ENCODE results near the gene CGB5.
"Not testable (repeated sequence)": the region's sequence is repeated elsewhere in the genome, so short reads cannot be mapped to it uniquely, and the experiment has no call there.

CGB5 gene

GRCh38 chr19:49017041-49017665 lies 26.5 kb upstream of the CGB5 start, which contains the start of gene LHB:
Gene LHB, minus strand, starts transcription at chr19:49017091. Its CDS starts 10 bp downstream, at chr19:49017081.
- Mint-ChIP-seq H3K27ac (no peak within 1 kb of the TSS), H3K4me3 (peak within 1 kb of the TSS; percentile 78), H3K4me1 (peaks cover 32% of the 10 kb centered on the region), H3K27me3 (peaks cover 39% of the 10 kb centered on the region), H3K9me3 (no peaks in the 10 kb centered on the region), H3K36me3 (peaks cover 10% of the 10 kb centered on the region)
- no peak for DNase-seq
- CTCF ChIA-PET = interaction anchor here (0.9 to 1.5 kb wide), 5 partner anchors 8 to 182 kb away, joined by 3 to 6 read pairs (median 4); no protein-coding TSS in a partner anchor

DNA sequence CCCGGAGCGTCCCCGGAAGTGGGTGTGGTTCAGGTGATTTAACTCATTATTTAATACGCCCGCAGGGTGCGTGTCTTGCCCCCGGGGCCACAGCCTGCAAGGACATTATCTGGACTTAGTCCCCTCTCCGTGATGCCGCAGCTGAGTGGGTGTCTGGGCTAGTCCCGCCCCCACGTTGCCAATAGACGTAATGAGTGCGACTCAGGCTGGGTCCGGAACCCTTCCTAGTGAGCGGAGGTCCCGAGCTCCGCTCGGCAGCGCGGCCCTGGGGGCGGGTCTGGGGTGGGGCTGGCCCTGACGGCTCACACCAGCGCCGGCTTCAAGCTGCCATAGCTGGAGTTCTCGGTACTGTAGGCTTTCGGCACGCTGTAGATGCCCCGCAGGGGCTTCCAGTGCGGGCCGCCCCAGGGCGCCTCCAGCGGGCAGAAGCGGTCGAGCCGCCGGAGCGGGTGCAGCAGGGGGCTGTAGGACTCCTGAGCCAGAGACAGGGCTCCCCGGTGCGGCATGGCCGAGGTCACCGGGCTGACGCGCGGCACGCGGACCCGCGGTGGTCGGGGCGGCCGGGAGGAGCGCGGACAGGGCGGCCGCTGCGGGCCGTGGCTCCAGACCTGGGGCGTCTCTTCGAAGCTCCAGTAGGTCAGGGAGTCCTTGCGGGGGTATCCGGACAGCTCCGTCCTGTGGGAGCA lies 25.8 kb upstream of the CGB5 start:
- CTCF ChIA-PET = interaction anchor here (1.1 to 1.5 kb wide), 4 partner anchors 9 to 181 kb away, joined by 4 to 6 read pairs (median 4); no protein-coding TSS in a partner anchor
- peaks cover 32% of the 10 kb centered on the region for H3K4me1 Mint-ChIP-seq
- peak; percentile 75 for DNase-seq
- no peaks in the 10 kb centered on the region for H3K9me3 Mint-ChIP-seq
- H3K4me3 Mint-ChIP-seq = peak overlapping the region; percentile 78
- peaks cover 8% of the 10 kb centered on the region for H3K36me3 Mint-ChIP-seq
- peaks cover 39% of the 10 kb centered on the region for H3K27me3 Mint-ChIP-seq
- no peak overlapping the region for H3K27ac Mint-ChIP-seq

DNA sequence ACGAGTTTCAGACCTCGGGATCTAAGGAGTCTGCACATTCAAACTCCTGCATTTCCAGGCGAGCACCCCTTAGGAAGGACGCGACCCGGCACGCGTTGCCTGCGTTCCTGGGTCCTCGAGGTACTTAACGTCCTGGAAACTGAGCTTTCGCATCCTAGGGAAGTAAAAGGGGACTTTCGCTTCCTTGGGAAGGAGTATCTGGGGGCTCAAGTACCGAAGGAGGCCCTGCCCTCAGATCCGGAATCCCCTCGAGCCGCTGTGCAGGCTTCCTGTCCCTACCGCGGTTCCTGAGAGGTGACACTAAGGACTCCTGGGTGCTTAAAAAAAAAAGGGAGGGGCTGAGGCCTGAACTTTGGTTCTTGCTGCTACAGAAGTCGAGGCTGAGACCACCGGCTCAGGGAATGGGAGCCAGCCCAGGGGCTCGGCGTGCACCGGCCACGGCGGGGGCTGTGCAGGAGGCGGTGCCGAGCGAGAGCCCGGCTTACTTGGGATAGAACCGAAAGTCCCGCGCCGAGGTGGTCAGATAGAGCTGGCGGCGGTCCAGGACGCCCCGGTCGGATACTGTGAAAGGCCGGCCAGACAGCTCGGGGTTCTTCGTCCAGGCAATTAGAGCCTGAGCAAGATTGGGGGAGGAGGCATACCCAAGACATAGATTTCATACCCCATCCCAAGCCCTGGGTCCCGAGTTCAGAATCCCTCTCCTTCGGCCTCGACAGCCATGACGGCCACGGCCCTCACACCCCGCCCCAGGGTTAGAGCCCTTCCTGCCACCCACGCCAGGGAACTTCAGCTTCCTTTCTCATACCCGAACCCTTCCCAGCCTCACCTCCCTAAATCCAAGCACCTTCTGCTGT lies 25.0 kb upstream of the CGB5 start:
- DNase-seq = peak; percentile 47
- peak overlapping the region; percentile 78 for H3K4me3 Mint-ChIP-seq
- H3K36me3 Mint-ChIP-seq, H3K9me3 Mint-ChIP-seq, H3K27ac Mint-ChIP-seq: not testable (repeated sequence)
- CTCF ChIA-PET = interaction anchor here (1.0 to 1.8 kb wide), 8 partner anchors 9 to 180 kb away, joined by 3 to 8 read pairs (median 4); partner anchors contain the start of genes GYS1 and RUVBL2
- peaks cover 32% of the 10 kb centered on the region for H3K4me1 Mint-ChIP-seq
- peaks cover 39% of the 10 kb centered on the region for H3K27me3 Mint-ChIP-seq

GRCh38 chr19:49019242-49019932 lies 24.3 kb upstream of the CGB5 start:
- CTCF ChIA-PET = interaction anchor here (1.0 to 1.8 kb wide), 4 partner anchors 10 to 49 kb away, joined by 3 to 8 read pairs (median 3); partner anchors contain the start of genes GYS1 and RUVBL2
- H3K27ac Mint-ChIP-seq = no peak overlapping the region
- H3K36me3 Mint-ChIP-seq = peaks cover 8% of the 10 kb centered on the region
- peaks cover 39% of the 10 kb centered on the region for H3K27me3 Mint-ChIP-seq
- H3K4me1 Mint-ChIP-seq = peaks cover 32% of the 10 kb centered on the region
- peak overlapping the region; percentile 78 for H3K4me3 Mint-ChIP-seq
- H3K9me3 Mint-ChIP-seq = no peaks in the 10 kb centered on the region
- peak; percentile 73 for DNase-seq

DNA sequence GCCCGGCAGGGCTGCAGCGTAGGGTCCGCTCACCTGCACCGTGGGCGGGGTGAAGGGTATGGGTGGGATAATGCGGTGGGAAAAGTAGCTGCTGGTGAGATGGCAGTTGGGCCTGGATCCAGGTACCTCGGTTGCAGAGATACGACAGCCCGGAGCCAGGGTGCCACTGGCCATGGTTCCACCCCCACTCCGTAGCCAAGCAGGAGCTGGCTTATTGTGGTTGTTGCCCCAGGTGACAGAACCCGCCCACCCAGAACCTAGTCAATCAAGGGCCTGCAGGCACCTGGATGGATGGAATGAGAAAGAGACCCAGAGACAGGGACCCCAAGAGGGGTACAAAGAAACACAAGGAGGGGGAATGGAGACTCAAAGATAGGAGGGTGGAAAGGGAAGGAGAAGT lies 23.3 kb upstream of the CGB5 start:
- H3K27me3 Mint-ChIP-seq = peaks cover 39% of the 10 kb centered on the region

DNA sequence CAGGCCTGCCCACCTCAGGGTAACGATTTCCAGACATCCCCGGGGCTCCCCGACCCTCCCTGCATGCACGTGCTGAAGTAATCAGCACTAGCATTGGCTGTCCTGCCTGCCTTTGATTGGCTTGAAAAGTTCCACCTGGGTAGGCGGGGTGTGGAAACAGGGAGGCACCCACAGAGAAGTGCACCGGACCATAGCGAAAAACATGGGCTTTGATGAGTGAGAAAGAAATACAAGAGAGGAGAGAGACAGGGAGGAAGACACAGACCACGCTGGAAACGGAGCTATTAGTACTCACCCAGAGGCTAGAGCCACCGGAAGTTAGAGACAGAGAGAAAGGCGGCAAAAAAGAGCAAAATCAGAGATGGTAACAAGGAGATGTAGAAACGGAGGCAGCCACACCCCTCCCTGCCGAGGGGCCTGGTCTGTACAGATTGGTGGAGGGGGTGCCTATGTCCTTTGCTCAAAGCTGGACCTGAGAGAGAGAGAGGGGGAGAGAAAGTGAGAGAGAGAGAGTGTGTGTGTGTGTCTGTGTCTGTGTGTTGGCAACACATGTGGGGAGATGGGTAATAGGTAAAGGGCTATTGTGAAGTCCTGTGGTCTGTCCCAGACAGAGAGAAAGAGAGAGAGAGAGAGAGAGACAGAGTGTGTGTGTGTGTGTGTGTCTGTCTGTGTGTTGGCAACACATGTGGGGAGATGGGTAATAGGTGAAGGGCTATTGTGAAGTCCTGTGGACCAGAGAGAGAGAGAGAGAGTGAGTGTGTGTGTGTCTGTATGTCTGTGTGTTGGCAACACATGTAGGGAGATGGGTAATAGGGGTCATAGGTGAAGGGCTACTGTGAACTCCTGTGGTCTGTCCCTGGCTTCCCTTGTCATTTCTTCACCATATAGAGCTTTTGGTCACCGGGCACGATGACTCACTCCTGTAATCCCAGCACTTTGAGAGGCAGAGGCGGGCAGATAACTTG lies 22.4 kb upstream of the CGB5 start:
- Mint-ChIP-seq H3K27me3 (peaks cover 39% of the 10 kb centered on the region), H3K36me3 (no peaks in the 10 kb centered on the region), H3K4me3 (no peak overlapping the region), H3K27ac (no peak overlapping the region), H3K9me3 (no peaks in the 10 kb centered on the region), H3K4me1 (peaks cover 32% of the 10 kb centered on the region)
- DNase-seq = no peak
- CTCF ChIA-PET = interaction anchor here (0.9 kb wide), 1 partner anchor 24 kb away, joined by 4 read pairs; no protein-coding TSS in a partner anchor

More for the DNA sequence above, 23.3 kb upstream of the CGB5 start:
- CTCF ChIA-PET = interaction anchor here (1.8 kb wide), 1 partner anchor 20 kb away, joined by 8 read pairs; no protein-coding TSS in a partner anchor
- no peak overlapping the region for H3K4me3 Mint-ChIP-seq
- no peak for DNase-seq
- no peaks in the 10 kb centered on the region for H3K9me3 Mint-ChIP-seq
- H3K4me1 Mint-ChIP-seq = peaks cover 32% of the 10 kb centered on the region
- H3K27ac Mint-ChIP-seq = no peak overlapping the region
- H3K36me3 Mint-ChIP-seq = peaks cover 6% of the 10 kb centered on the region

DNA sequence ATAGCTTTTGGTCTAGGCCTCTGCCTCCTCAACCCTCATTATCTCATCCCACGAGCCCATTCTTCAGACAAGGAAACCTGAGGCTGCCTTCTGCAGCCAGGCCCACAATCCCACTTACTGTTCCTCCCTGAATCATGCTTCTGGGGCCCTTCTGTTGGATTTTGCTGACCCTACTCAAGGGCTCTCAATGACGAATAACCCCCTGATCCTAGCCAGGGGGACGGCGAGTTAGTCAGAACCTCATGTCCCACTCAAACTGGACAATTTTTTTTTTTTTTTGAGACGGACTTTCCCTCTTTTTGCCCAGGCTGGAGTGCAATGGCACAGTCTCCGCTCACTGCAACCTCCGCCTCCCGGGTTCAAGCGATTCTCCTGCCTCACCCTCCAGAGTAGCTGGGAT lies 21.5 kb upstream of the CGB5 start:
- Mint-ChIP-seq H3K4me3 (no peak overlapping the region), H3K27me3 (peaks cover 39% of the 10 kb centered on the region), H3K36me3 (no peaks in the 10 kb centered on the region), H3K9me3 (no peaks in the 10 kb centered on the region), H3K27ac (no peak overlapping the region), H3K4me1 (peaks cover 30% of the 10 kb centered on the region)
- no peak for DNase-seq
- CTCF ChIA-PET = interaction anchor here (0.9 kb wide), 1 partner anchor 25 kb away, joined by 4 read pairs; no protein-coding TSS in a partner anchor

- H3K9me3 Mint-ChIP-seq, H3K4me3 Mint-ChIP-seq, H3K36me3 Mint-ChIP-seq, DNase-seq, CTCF ChIA-PET, H3K27ac Mint-ChIP-seq: not testable (repeated sequence)
- Mint-ChIP-seq H3K27me3 (peaks cover 24% of the 10 kb centered on the region), H3K4me1 (peaks cover 14% of the 10 kb centered on the region)
Measured at GRCh38 chr19:49024233-49024632, 19.4 kb upstream of the CGB5 start, which contains the start of gene CGB3. Gene CGB3, minus strand, starts transcription at chr19:49024333. Its CDS starts 362 bp downstream, at chr19:49023971.

GRCh38 chr19:49025088-49025487 lies 18.6 kb upstream of the CGB5 start:
- DNase-seq, CTCF ChIA-PET, H3K4me1 Mint-ChIP-seq, H3K27ac Mint-ChIP-seq, H3K36me3 Mint-ChIP-seq, H3K4me3 Mint-ChIP-seq, H3K9me3 Mint-ChIP-seq: not testable (repeated sequence)
- H3K27me3 Mint-ChIP-seq = peaks cover 15% of the 10 kb centered on the region

DNA sequence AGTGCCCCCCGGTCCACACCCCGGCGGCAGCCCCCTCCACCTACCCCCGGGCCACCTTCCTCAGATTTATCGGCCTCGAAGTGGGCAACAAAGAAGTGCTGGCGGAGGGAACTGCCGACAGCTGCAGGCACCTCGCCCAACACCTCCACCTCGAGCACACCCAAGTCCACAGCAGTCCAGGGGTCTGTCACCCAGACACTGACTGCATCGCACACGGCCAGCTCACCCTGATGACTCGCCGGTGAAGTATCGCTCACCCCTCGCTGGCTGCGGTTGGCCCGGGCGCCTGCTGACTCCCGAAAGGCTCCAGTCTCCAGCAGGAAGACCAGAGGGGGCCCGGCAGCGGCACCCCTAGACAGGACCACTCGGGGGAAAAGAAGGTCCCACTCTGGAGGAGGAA lies 18.0 kb upstream of the CGB5 start:
- H3K27me3 Mint-ChIP-seq = peaks cover 10% of the 10 kb centered on the region
- CTCF ChIA-PET = not testable (repeated sequence)

DNA sequence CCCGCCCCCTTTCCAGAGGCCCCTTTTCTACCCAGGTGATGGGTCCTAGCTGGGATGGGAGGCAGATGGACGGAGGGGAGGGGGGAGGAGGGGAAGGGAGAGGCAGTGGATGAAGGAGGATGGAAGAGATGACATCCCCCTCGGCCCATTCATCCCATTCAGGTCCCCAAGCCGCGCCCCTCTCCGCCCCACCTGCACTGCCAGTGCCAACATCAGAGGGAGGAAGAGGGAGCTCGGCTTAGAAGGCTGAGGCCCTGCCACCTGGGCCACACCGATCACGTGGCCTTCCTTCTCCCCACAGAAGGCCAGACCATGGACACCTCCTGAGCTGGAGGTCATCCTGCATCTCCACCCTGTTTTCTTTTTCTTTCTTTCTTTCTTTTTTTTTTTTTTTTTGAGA lies 15.0 kb upstream of the CGB5 start:
- H3K27me3 Mint-ChIP-seq = peaks cover 10% of the 10 kb centered on the region
- H3K27ac Mint-ChIP-seq, H3K4me1 Mint-ChIP-seq, CTCF ChIA-PET, H3K36me3 Mint-ChIP-seq, H3K4me3 Mint-ChIP-seq, DNase-seq, H3K9me3 Mint-ChIP-seq: not testable (repeated sequence)

More for the DNA sequence above, 18.0 kb upstream of the CGB5 start:
- not testable (repeated sequence) for H3K4me1 Mint-ChIP-seq, DNase-seq, H3K4me3 Mint-ChIP-seq, H3K36me3 Mint-ChIP-seq, H3K9me3 Mint-ChIP-seq, H3K27ac Mint-ChIP-seq

DNA sequence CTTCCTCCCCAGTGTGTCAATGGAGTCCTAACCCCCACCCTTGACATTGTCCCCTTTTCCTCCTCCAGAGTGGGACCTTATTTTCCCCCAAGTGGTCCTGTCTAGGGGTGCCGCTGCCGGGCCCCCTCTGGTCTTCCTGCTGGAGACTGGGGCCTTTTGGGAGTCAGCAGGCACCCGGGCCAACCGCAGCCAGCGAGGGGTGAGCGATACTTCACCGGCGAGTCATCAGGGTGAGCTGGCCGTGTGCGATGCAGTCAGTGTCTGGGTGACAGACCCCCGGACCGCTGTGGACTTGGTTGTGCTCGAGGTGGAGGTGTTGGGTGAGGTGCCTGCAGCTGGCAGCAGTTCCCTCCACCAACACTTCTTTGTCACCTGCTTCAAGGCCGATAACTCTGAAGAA lies 13.9 kb upstream of the CGB5 start:
- not testable (repeated sequence) for DNase-seq, H3K27ac Mint-ChIP-seq, H3K9me3 Mint-ChIP-seq, H3K4me3 Mint-ChIP-seq, H3K36me3 Mint-ChIP-seq, H3K4me1 Mint-ChIP-seq
- CTCF ChIA-PET = interaction anchor here (1.8 kb wide), 1 partner anchor 242 kb away, joined by 5 read pairs; no protein-coding TSS in a partner anchor
- H3K27me3 Mint-ChIP-seq = peaks cover 10% of the 10 kb centered on the region

All from activated naive CD4-positive, alpha-beta T cell treated with anti-CD3 and anti-CD28 coated beads, Interleukin-2, amount 10 ng/mL, durations not matched to agents 7 days and 5 days (primary cell).